Measurements from ENCODE around the gene EDC4.
"Not testable (repeated sequence)": the region's sequence is repeated elsewhere in the genome, so short reads cannot be mapped to it uniquely, and the experiment has no call there.

Gene EDC4
- long read RNA-seq, donor 1: 0 reads
- long read RNA-seq, donor 2: 0 reads
- long read RNA-seq, donor 3, full-length matches to known transcripts: 1 of 1 reads
- long read RNA-seq, donor 3, partial matches to known transcripts: 0 of 1 reads
- long read RNA-seq, donor 3, other reads (novel, unspliced or antisense): 0 of 1 reads
- long read RNA-seq, donor 4, partial matches to known transcripts: 0 of 1 reads
- long read RNA-seq, donor 4, other reads (novel, unspliced or antisense): 0 of 1 reads
- long read RNA-seq, donor 5, full-length matches to known transcripts: 2 of 2 reads
- long read RNA-seq, donor 5, partial matches to known transcripts: 0 of 2 reads
- long read RNA-seq, donor 5, other reads (novel, unspliced or antisense): 0 of 2 reads
- long read RNA-seq, donor 6, full-length matches to known transcripts: 1 of 1 reads
- long read RNA-seq, donor 6, partial matches to known transcripts: 0 of 1 reads
- long read RNA-seq, donor 6, other reads (novel, unspliced or antisense): 0 of 1 reads
- long read RNA-seq, donor 7: 0 reads
- long read RNA-seq, donor 8, full-length matches to known transcripts: 4 of 4 reads
- long read RNA-seq, donor 8, partial matches to known transcripts: 0 of 4 reads
- long read RNA-seq, donor 8, other reads (novel, unspliced or antisense): 0 of 4 reads

- DNase-seq: peak; percentile 86
Observed at GRCh38 chr16:67872631-67873434, at the start of gene EDC4. Gene EDC4, plus strand, starts transcription at chr16:67873052. Its CDS starts 210 bp downstream, at chr16:67873262.

GRCh38 chr16:67825119-67825518 lies 47.7 kb upstream of the EDC4 start:
- no peak for DNase-seq

- DNase-seq: no peak
Observed at GRCh38 chr16:67825906-67826305, 46.9 kb upstream of the EDC4 start.

GRCh38 chr16:67828651-67829050 lies 44.2 kb upstream of the EDC4 start:
- DNase-seq: no peak

GRCh38 chr16:67833030-67833414 lies 39.8 kb upstream of the EDC4 start:
- DNase-seq: peak; percentile 12

- DNase-seq: peak; percentile 86
Observed at GRCh38 chr16:67833415-67834241, 39.2 kb upstream of the EDC4 start.

- no peak for DNase-seq
Observed at GRCh38 chr16:67834242-67834614, 38.6 kb upstream of the EDC4 start.

- not testable (repeated sequence) for DNase-seq
Observed at GRCh38 chr16:67837190-67837589, 35.7 kb upstream of the EDC4 start.

GRCh38 chr16:67837811-67838210 lies 35.0 kb upstream of the EDC4 start:
- DNase-seq: no peak

GRCh38 chr16:67841198-67841815 lies 31.5 kb upstream of the EDC4 start:
- DNase-seq: no peak

GRCh38 chr16:67841816-67842508 lies 30.9 kb upstream of the EDC4 start, which contains the start of gene THAP11:
Gene THAP11, plus strand, starts transcription at chr16:67842320. Its CDS starts 235 bp downstream, at chr16:67842555.
- DNase-seq: peak; percentile 99

- peak; percentile 85 for DNase-seq
Observed at GRCh38 chr16:67842509-67843342, 30.1 kb upstream of the EDC4 start.

- no peak for DNase-seq
Observed at GRCh38 chr16:67843343-67843765, 29.5 kb upstream of the EDC4 start.

GRCh38 chr16:67844497-67844896 lies 28.4 kb upstream of the EDC4 start:
- no peak for DNase-seq

- DNase-seq: no peak
Observed at GRCh38 chr16:67845291-67846062, 27.4 kb upstream of the EDC4 start.

GRCh38 chr16:67846063-67846319 lies 26.9 kb upstream of the EDC4 start:
- DNase-seq: no peak

GRCh38 chr16:67846320-67847063 lies 26.4 kb upstream of the EDC4 start, which contains the start of gene NUTF2:
Gene NUTF2, plus strand, starts transcription at chr16:67846933. Its CDS starts 18,198 bp downstream, at chr16:67865131.
- peak; percentile 98 for DNase-seq

All from right kidney (tissue), 9 donors.